ENCODE data around the gene GRAMD1B.

The GRAMD1B gene

GRCh38 chr11:123546515-123546914, 116.4 kb downstream of the GRAMD1B start:
- H3K27ac Mint-ChIP-seq: no peak overlapping the region
- H3K36me3 Mint-ChIP-seq (ENCODE audit: low read depth): no peaks in the 10 kb centered on the region
- no peaks in the 10 kb centered on the region for H3K4me1 Mint-ChIP-seq (ENCODE audit: low read depth)
- no peak for DNase-seq (ENCODE audit: low spot score)
- no peaks in the 10 kb centered on the region for H3K9me3 Mint-ChIP-seq
- no peak overlapping the region for H3K4me3 Mint-ChIP-seq
- H3K27me3 Mint-ChIP-seq (ENCODE audit: low read depth): no peaks in the 10 kb centered on the region

- H3K27me3 Mint-ChIP-seq (ENCODE audit: low read depth): no peaks in the 10 kb centered on the region
- DNase-seq (ENCODE audit: low spot score): no peak
- H3K36me3 Mint-ChIP-seq (ENCODE audit: low read depth): no peaks in the 10 kb centered on the region
- H3K9me3 Mint-ChIP-seq: no peaks in the 10 kb centered on the region
- no peak overlapping the region for H3K27ac Mint-ChIP-seq
- H3K4me3 Mint-ChIP-seq: no peak overlapping the region
- H3K4me1 Mint-ChIP-seq (ENCODE audit: low read depth): no peaks in the 10 kb centered on the region
Measured at GRCh38 chr11:123547180-123547579, 117.1 kb downstream of the GRAMD1B start.

GRCh38 chr11:123548774-123549173, 118.7 kb downstream of the GRAMD1B start:
- Mint-ChIP-seq H3K9me3 (no peaks in the 10 kb centered on the region), H3K36me3 (ENCODE audit: low read depth) (no peaks in the 10 kb centered on the region), H3K27ac (no peak overlapping the region), H3K4me1 (ENCODE audit: low read depth) (no peaks in the 10 kb centered on the region), H3K4me3 (no peak overlapping the region), H3K27me3 (ENCODE audit: low read depth) (no peaks in the 10 kb centered on the region)
- no peak for DNase-seq (ENCODE audit: low spot score)

- Mint-ChIP-seq H3K27me3 (ENCODE audit: low read depth) (no peaks in the 10 kb centered on the region), H3K4me1 (ENCODE audit: low read depth) (peaks cover 2% of the 10 kb centered on the region), H3K36me3 (ENCODE audit: low read depth) (no peaks in the 10 kb centered on the region), H3K9me3 (no peaks in the 10 kb centered on the region), H3K27ac (no peak overlapping the region), H3K4me3 (no peak overlapping the region)
- DNase-seq (ENCODE audit: low spot score): peak; percentile 31
Measured at GRCh38 chr11:123549926-123550917, 120.2 kb downstream of the GRAMD1B start.

GRCh38 chr11:123551079-123551478, 121.0 kb downstream of the GRAMD1B start:
- no peaks in the 10 kb centered on the region for H3K9me3 Mint-ChIP-seq
- H3K27ac Mint-ChIP-seq: no peak overlapping the region
- H3K27me3 Mint-ChIP-seq (ENCODE audit: low read depth): no peaks in the 10 kb centered on the region

DNA sequence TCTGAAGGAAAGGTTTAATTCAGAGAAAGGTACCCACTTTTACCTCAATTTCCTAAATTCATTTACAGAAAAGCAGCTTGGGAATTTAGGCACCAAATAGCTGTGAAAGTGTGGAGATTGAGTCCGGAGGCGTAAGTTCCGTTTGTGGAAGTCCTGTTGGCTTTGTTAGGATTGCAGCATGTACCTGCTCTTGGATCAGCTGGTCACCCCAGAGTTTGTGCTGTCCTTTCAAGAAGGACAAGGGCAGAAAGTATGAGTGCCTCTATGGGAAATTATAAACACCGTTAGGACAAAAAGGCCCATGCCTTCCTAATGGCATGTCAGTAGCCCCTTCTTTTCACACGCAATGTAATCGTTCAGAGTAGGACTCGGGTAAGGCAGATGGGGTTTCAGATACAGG, 126.6 kb downstream of the GRAMD1B start:
- Mint-ChIP-seq H3K27ac (no peak overlapping the region), H3K36me3 (ENCODE audit: low read depth) (no peaks in the 10 kb centered on the region), H3K4me1 (ENCODE audit: low read depth) (peaks cover 9% of the 10 kb centered on the region), H3K4me3 (no peak overlapping the region), H3K9me3 (no peaks in the 10 kb centered on the region), H3K27me3 (ENCODE audit: low read depth) (no peaks in the 10 kb centered on the region)
- no peak for DNase-seq (ENCODE audit: low spot score)

More at GRCh38 chr11:123551079-123551478, 121.0 kb downstream of the GRAMD1B start:
- Mint-ChIP-seq H3K4me3 (no peak overlapping the region), H3K4me1 (ENCODE audit: low read depth) (peaks cover 2% of the 10 kb centered on the region), H3K36me3 (ENCODE audit: low read depth) (no peaks in the 10 kb centered on the region)
- no peak for DNase-seq (ENCODE audit: low spot score)

DNA sequence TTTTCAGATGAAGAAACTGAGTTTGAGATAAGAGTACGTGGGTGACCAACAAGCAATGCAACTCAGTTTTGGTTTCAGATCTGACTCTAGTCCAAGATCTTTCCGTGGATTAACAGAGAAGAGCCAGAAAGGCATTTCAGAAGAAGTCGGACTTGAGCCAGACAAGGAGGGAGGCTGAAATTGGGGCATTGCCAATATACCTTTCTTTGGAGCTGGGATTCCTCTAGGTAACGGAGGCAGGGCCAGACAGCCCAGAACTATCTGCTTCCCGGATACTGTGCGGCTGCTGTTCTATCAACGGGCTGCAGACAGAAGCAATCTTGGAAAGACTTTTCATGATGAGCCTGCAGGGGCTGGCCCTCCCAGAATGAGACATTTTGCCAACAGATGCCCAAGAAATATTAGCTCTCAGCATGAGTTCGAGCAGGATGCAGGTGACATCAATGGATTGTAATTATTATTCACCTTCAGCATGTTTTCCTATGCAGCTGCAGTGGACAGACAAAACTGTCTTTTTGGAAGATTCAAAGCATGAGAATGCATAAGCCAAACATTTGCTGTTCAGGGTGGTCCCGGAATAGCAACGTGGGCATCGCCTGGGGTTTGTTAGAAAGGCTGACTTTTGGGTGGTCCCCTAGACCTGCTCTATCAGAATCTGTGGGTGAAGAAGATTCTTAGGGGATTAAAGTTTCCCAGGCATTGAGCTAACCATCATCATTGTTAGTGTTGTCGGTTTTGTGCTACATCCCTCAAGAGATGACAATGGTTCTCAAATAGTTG, 128.7 kb downstream of the GRAMD1B start:
- Mint-ChIP-seq H3K9me3 (no peaks in the 10 kb centered on the region), H3K36me3 (ENCODE audit: low read depth) (no peaks in the 10 kb centered on the region), H3K4me1 (ENCODE audit: low read depth) (peaks cover 9% of the 10 kb centered on the region), H3K4me3 (no peak overlapping the region), H3K27ac (no peak overlapping the region), H3K27me3 (ENCODE audit: low read depth) (no peaks in the 10 kb centered on the region)
- no peak for DNase-seq (ENCODE audit: low spot score)

- Mint-ChIP-seq H3K4me1 (ENCODE audit: low read depth) (peaks cover 9% of the 10 kb centered on the region), H3K4me3 (peak overlapping the region; percentile 65), H3K9me3 (no peaks in the 10 kb centered on the region), H3K27ac (no peak overlapping the region), H3K36me3 (ENCODE audit: low read depth) (no peaks in the 10 kb centered on the region), H3K27me3 (ENCODE audit: low read depth) (no peaks in the 10 kb centered on the region)
- no peak for DNase-seq (ENCODE audit: low spot score)
Measured at GRCh38 chr11:123559523-123559955, 129.5 kb downstream of the GRAMD1B start.

DNA sequence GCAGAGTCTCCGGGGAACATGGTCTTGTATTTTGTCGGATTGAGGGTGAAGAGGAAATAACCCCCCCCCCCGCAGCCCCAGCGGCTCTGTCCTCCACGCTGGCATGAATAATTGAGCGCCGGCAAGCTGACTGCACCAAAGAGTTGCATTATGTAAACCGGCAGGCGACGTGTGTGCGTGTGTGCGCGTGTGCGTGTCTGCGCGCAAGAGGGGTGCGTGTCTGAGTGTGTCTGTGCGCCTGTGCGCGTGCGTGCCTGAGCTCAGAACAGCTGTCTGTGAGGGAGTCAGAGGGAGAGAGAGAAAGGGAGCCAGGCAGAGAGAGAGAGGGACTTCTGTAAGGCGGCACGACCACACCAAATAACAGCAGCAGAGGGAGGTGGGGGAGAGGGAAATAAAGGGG, 129.9 kb downstream of the GRAMD1B start:
- H3K27ac Mint-ChIP-seq: no peak overlapping the region
- H3K36me3 Mint-ChIP-seq (ENCODE audit: low read depth): no peaks in the 10 kb centered on the region
- DNase-seq (ENCODE audit: low spot score): peak; percentile 17

DNA sequence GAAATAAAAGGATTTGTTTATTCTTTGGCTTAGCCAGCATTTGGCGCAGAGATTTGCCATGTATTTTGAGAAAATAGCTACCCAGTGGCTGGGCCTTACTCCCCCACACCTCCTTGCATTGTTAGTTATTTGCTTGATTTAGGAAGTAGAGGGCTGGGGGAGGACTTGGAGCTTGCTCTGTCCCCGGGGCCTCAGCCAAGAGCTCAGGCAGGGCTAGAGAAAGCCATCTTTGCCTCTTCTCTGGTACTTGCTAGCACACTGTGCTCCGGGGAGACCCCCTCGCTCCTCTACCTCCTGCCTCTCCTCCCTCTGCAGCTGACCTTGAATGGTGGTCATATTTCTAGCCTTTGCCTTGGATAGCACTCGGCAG, 131.3 kb downstream of the GRAMD1B start:
- Mint-ChIP-seq H3K4me3 (no peak overlapping the region), H3K9me3 (no peaks in the 10 kb centered on the region), H3K36me3 (ENCODE audit: low read depth) (no peaks in the 10 kb centered on the region), H3K4me1 (ENCODE audit: low read depth) (peaks cover 7% of the 10 kb centered on the region), H3K27me3 (ENCODE audit: low read depth) (no peaks in the 10 kb centered on the region), H3K27ac (no peak overlapping the region)
- no peak for DNase-seq (ENCODE audit: low spot score)

More for the DNA sequence above, 129.9 kb downstream of the GRAMD1B start:
- Mint-ChIP-seq H3K9me3 (no peaks in the 10 kb centered on the region), H3K27me3 (ENCODE audit: low read depth) (no peaks in the 10 kb centered on the region), H3K4me1 (ENCODE audit: low read depth) (peaks cover 8% of the 10 kb centered on the region), H3K4me3 (peak overlapping the region; percentile 65)

DNA sequence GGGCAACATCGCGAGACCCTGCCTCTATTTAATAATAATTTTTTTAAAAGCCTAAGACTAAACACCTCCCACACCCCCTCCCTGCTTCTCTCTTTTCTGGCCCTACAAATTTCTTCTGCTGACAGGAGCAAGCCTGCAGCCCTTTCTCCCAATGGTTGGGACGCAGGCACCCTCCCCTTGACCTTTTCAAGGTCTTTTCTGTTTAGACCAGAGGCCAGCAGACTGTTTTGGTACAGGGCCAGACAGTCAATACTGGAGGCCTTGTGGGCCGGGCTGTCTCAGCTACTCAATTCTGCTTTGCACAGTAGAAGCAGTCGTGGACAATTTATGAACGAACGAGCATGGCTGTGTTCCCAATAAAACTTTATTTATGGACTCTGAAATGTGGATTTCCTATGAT, 132.1 kb downstream of the GRAMD1B start:
- H3K4me1 Mint-ChIP-seq (ENCODE audit: low read depth): peaks cover 7% of the 10 kb centered on the region
- H3K27ac Mint-ChIP-seq: no peak overlapping the region
- H3K36me3 Mint-ChIP-seq (ENCODE audit: low read depth): no peaks in the 10 kb centered on the region
- no peaks in the 10 kb centered on the region for H3K27me3 Mint-ChIP-seq (ENCODE audit: low read depth)
- no peak overlapping the region for H3K4me3 Mint-ChIP-seq
- no peak for DNase-seq (ENCODE audit: low spot score)
- no peaks in the 10 kb centered on the region for H3K9me3 Mint-ChIP-seq

DNA sequence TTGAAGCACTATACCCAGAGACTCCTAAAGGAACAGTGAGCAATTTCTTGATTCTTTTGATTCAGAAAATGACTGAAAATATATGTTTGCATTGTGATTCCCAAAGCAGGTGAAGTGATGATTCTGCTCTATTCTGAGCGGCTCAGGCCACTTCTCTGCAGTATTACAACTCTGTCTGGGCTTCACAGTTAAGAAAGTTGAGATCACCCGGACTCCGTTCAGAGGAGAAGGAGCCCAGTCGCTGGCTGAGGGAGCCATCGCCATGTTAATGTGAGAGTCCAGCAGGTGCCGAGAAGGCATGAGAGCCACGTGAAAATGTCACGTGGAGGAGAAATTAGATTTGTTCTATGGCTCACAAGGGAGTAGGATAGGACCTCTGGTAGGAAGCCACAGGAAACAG, 132.8 kb downstream of the GRAMD1B start:
- no peak overlapping the region for H3K4me3 Mint-ChIP-seq
- H3K4me1 Mint-ChIP-seq (ENCODE audit: low read depth): peaks cover 7% of the 10 kb centered on the region
- H3K36me3 Mint-ChIP-seq (ENCODE audit: low read depth): no peaks in the 10 kb centered on the region
- no peak overlapping the region for H3K27ac Mint-ChIP-seq
- no peaks in the 10 kb centered on the region for H3K27me3 Mint-ChIP-seq (ENCODE audit: low read depth)
- no peak for DNase-seq (ENCODE audit: low spot score)
- H3K9me3 Mint-ChIP-seq: no peaks in the 10 kb centered on the region

GRCh38 chr11:123564221-123564620, 134.2 kb downstream of the GRAMD1B start:
- Mint-ChIP-seq H3K27ac (no peak overlapping the region), H3K36me3 (ENCODE audit: low read depth) (no peaks in the 10 kb centered on the region), H3K9me3 (no peaks in the 10 kb centered on the region), H3K27me3 (ENCODE audit: low read depth) (no peaks in the 10 kb centered on the region), H3K4me1 (ENCODE audit: low read depth) (peaks cover 4% of the 10 kb centered on the region), H3K4me3 (no peak overlapping the region)
- no peak for DNase-seq (ENCODE audit: low spot score)

DNA sequence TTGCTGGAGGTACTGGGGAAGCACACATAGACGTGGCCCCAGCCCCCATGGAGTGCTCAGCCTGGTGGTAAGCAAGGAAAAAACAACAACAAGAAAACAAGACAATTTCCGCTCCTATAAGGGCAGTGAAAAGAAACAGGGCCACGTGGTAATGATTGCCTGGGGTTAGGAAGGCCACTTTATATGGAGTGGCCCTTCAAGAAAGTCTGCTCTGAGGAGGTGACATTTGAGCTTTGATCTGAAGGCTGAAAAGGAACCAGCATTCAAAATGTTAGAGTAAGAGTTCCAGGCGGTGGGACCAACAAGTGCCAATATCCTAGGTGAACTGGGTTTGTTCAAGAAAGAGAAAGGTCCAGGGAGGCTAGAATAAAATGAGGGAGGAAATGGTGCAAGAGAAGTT, 136.8 kb downstream of the GRAMD1B start:
- Mint-ChIP-seq H3K36me3 (ENCODE audit: low read depth) (no peaks in the 10 kb centered on the region), H3K4me1 (ENCODE audit: low read depth) (no peaks in the 10 kb centered on the region), H3K9me3 (no peaks in the 10 kb centered on the region), H3K4me3 (no peak overlapping the region), H3K27ac (no peak overlapping the region), H3K27me3 (ENCODE audit: low read depth) (no peaks in the 10 kb centered on the region)
- DNase-seq (ENCODE audit: low spot score): no peak

All from T-helper 2 cell treated with Interferon-gamma antibody and Interleukin-4, amounts not matched to agents 5 μg/mL and 100 μg/mL, for 36 hours (primary cell).